Smooth muscle cell (in vitro differentiated cells): Measurements from ENCODE around the gene RFC4. TPM values are rescaled to one million over a fixed set of nuclear protein-coding genes. Genes with fewer than 3 reads are reported as not detected.

ENCODE experiments used
- DNase-seq: peaks from one replicate; lab custom pipeline; 2025; ENCODE audit not compliant: unreplicated experiment; lab: John Stamatoyannopoulos, UW
- H2AFZ ChIP-seq: fragments of 200-600 bp; sonication (generic); 2 replicates; pipeline ENCODE4 v1.6.0; 2016; ENCODE audit warnings: antibody characterized with exemption, low read depth, mild to moderate bottlenecking
- H3F3A ChIP-seq: fragments of 200-600 bp; sonication (generic); 2 replicates; pipeline ENCODE4 v1.6.0; 2017; ENCODE audit warnings: antibody characterized with exemption, low read depth
- H3K27ac ChIP-seq: fragments of 200-600 bp; sonication (generic); 2 replicates; pipeline ENCODE4 v1.5.1; 2016; ENCODE audit warnings: low read depth, mild to moderate bottlenecking
- H3K27me3 ChIP-seq: fragments of 200-600 bp; sonication (generic); 2 replicates; pipeline ENCODE4 v1.6.1; 2016; ENCODE audit warnings: low read depth, mild to moderate bottlenecking
- H3K36me3 ChIP-seq: fragments of 200-600 bp; sonication (generic); 2 replicates; pipeline ENCODE4 v1.5.1; 2016; ENCODE audit warnings: low read depth
- H3K4me1 ChIP-seq: fragments of 200-600 bp; sonication (generic); 2 replicates; pipeline ENCODE4 v1.5.1; 2016; ENCODE audit warnings: low read depth
- H3K4me2 ChIP-seq: fragments of 200-600 bp; sonication (generic); 2 replicates; pipeline ENCODE4 v1.6.0; 2016; ENCODE audit warnings: mild to moderate bottlenecking
- H3K4me3 ChIP-seq: fragments of 200-600 bp; sonication (generic); 2 replicates; pipeline ENCODE4 v1.5.1; 2016; ENCODE audit warnings: mild to moderate bottlenecking
- H3K79me2 ChIP-seq: fragments of 200-600 bp; sonication (generic); 2 replicates; pipeline ENCODE4 v1.6.0; 2016; ENCODE audit warnings: low read depth, mild to moderate bottlenecking
- H3K9ac ChIP-seq: fragments of 200-600 bp; sonication (generic); 2 replicates; pipeline ENCODE4 v1.6.0; 2016; ENCODE audit warnings: low read depth
- H3K9me3 ChIP-seq: fragments of 200-600 bp; sonication (generic); replicated peaks from 2 replicates; pipeline ENCODE4 v1.5.1; 2016; ENCODE audit warnings: low read depth
- H4K20me1 ChIP-seq: fragments of 200-600 bp; sonication (generic); 2 replicates; pipeline ENCODE4 v1.6.0; 2016; ENCODE audit warnings: low read depth
- CTCF ChIP-seq: fragments of 200-600 bp; sonication (generic); IDR thresholded peaks from 2 replicates; pipeline ENCODE4 v1.5.1; 2017; ENCODE audit warnings: borderline replicate concordance, mild to moderate bottlenecking, antibody characterized with exemption; ENCODE audit not compliant: insufficient read depth, poor library complexity, severe bottlenecking
- WGBS: methylation state at CpG from one replicate; pipeline ENCODE4 v1.1.7; 2016; ENCODE audit warnings: low lambda C conversion rate; 5-methylcytosine and 5-hydroxymethylcytosine counted together
- polyA plus RNA-seq: library from polyadenylated mRNA; unstranded; fragments of >200 nt; fragmentation: Nextera tagmentation; extraction: Ambion mirVana; gene quantifications from 2 replicates; pipeline ENCODE4 v1.2.1, GENCODE V29; 2016
- total RNA-seq: library from RNA; depleted of rRNA; stranded (reverse); fragments of >200 nt; gene quantifications from 2 replicates; pipeline ENCODE4 v1.2.3, GENCODE V29; 2014

Gene RFC4
- total and polyA plus RNA-seq, 2 experiments from 2014 or later = 27.8 to 45.5 TPM

- DNase-seq = no peak
- 66% methylated on average over 3 of the region's 3 CpGs for WGBS
- H3K4me1 ChIP-seq = peaks cover 4% of the 10 kb centered on the region
- no peaks in the 10 kb centered on the region for H3F3A ChIP-seq
- H3K27ac ChIP-seq = no peak overlapping the region
- no peaks in the 10 kb centered on the region for H3K27me3 ChIP-seq
- no peaks in the 10 kb centered on the region for H3K36me3 ChIP-seq
- no peaks in the 10 kb centered on the region for H3K9me3 ChIP-seq
- H2AFZ ChIP-seq = no peak overlapping the region
- no peak overlapping the region for H3K9ac ChIP-seq
- H3K4me2 ChIP-seq = no peak overlapping the region
- H3K79me2 ChIP-seq = no peaks in the 10 kb centered on the region
- no peak for TF ChIP-seq CTCF
- H4K20me1 ChIP-seq = no peaks in the 10 kb centered on the region
- H3K4me3 ChIP-seq = no peak overlapping the region
These were observed 54.8 kb downstream of the RFC4 start for GRCh38 chr3:186751480-186751879.

GRCh38 chr3:186750316-186750715, 56.0 kb downstream of the RFC4 start:
- Histone ChIP-seq H3K9me3 (no peaks in the 10 kb centered on the region), H3K36me3 (no peaks in the 10 kb centered on the region), H3K9ac (no peak overlapping the region), H2AFZ (no peak overlapping the region), H3K4me2 (no peak overlapping the region), H3F3A (no peaks in the 10 kb centered on the region), H3K27me3 (no peaks in the 10 kb centered on the region), H3K27ac (no peak overlapping the region), H3K79me2 (no peaks in the 10 kb centered on the region), H4K20me1 (no peaks in the 10 kb centered on the region), H3K4me3 (no peak overlapping the region), H3K4me1 (peaks cover 4% of the 10 kb centered on the region)
- DNase-seq = no peak
- no peak for TF ChIP-seq CTCF
- WGBS = 89% methylated on average over 2 of the region's 2 CpGs

- no peak overlapping the region for H3K4me2 ChIP-seq
- H3K9me3 ChIP-seq = no peaks in the 10 kb centered on the region
- no peaks in the 10 kb centered on the region for H3F3A ChIP-seq
- H3K27ac ChIP-seq = no peak overlapping the region
- no peak for DNase-seq
- peak overlapping the region; percentile 69 for H2AFZ ChIP-seq
- no peak overlapping the region for H3K4me3 ChIP-seq
- WGBS = 27% methylated on average over 10 of the region's 10 CpGs
- H3K27me3 ChIP-seq = no peaks in the 10 kb centered on the region
- H4K20me1 ChIP-seq = no peaks in the 10 kb centered on the region
- no peak overlapping the region for H3K9ac ChIP-seq
- no peaks in the 10 kb centered on the region for H3K79me2 ChIP-seq
- TF ChIP-seq CTCF = no peak
- no peaks in the 10 kb centered on the region for H3K4me1 ChIP-seq
- H3K36me3 ChIP-seq = no peaks in the 10 kb centered on the region
These were observed 60.3 kb downstream of the RFC4 start for GRCh38 chr3:186746008-186746407.

- no peak for DNase-seq
- Histone ChIP-seq H3K4me2 (peak overlapping the region; percentile 34), H4K20me1 (no peaks in the 10 kb centered on the region), H3K36me3 (no peaks in the 10 kb centered on the region), H3K4me3 (no peak overlapping the region), H3F3A (no peaks in the 10 kb centered on the region), H3K27ac (no peak overlapping the region), H3K79me2 (no peaks in the 10 kb centered on the region), H3K4me1 (no peaks in the 10 kb centered on the region), H3K27me3 (no peaks in the 10 kb centered on the region), H3K9ac (no peak overlapping the region), H3K9me3 (no peaks in the 10 kb centered on the region), H2AFZ (no peak overlapping the region)
- 84% methylated on average over 3 of the region's 3 CpGs for WGBS
- no peak for TF ChIP-seq CTCF
These were observed 62.6 kb downstream of the RFC4 start for GRCh38 chr3:186743666-186744065.
